ENCODE measurements around the gene TP53I11.
A peak's percentile ranks its signal among the peaks of the same experiment; 100 is the strongest.

Gene TP53I11

GRCh38 chr11:44911029-44911814 is 39.5 kb downstream of the TP53I11 start:
- DNase-seq, result peak; percentile 93

- no peak for DNase-seq
Observed at GRCh38 chr11:44910591-44910990, 40.1 kb downstream of the TP53I11 start.

- DNase-seq, result no peak
Observed at GRCh38 chr11:44909557-44909956, 41.1 kb downstream of the TP53I11 start.

- DNase-seq, result no peak
Observed at GRCh38 chr11:44906649-44907048, 44.0 kb downstream of the TP53I11 start.

- no peak for DNase-seq
Observed at GRCh38 chr11:44905131-44905866, 45.4 kb downstream of the TP53I11 start.

- DNase-seq, result no peak
Observed at GRCh38 chr11:44904261-44905020, 46.2 kb downstream of the TP53I11 start.

- no peak for DNase-seq
Observed at GRCh38 chr11:44903518-44903917, 47.2 kb downstream of the TP53I11 start.

- DNase-seq, result no peak
Observed at GRCh38 chr11:44903035-44903434, 47.6 kb downstream of the TP53I11 start.

- no peak for DNase-seq
Observed at GRCh38 chr11:44901786-44902185, 48.9 kb downstream of the TP53I11 start.

GRCh38 chr11:44901120-44901633 is 49.5 kb downstream of the TP53I11 start:
- DNase-seq, result no peak

- peak; percentile 37 to 40 for DNase-seq
Observed at GRCh38 chr11:44899959-44900358, 50.7 kb downstream of the TP53I11 start.

GRCh38 chr11:44893846-44894617 is 56.7 kb downstream of the TP53I11 start:
- DNase-seq, result peak; percentile 60 to 64

GRCh38 chr11:44893308-44893822 is 57.3 kb downstream of the TP53I11 start:
- no peak for DNase-seq

- DNase-seq, result no peak
Observed at GRCh38 chr11:44892843-44893242, 57.8 kb downstream of the TP53I11 start.

- DNase-seq, result no peak
Observed at GRCh38 chr11:44889266-44889665, 61.4 kb downstream of the TP53I11 start.

- DNase-seq, result no peak
Observed at GRCh38 chr11:44887636-44888035, 63.0 kb downstream of the TP53I11 start.

- DNase-seq, result no peak
Observed at GRCh38 chr11:44886790-44887140, 63.9 kb downstream of the TP53I11 start.

GRCh38 chr11:44885919-44886789 is 64.5 kb downstream of the TP53I11 start:
- DNase-seq, result no peak

GRCh38 chr11:44885065-44885810 is 65.4 kb downstream of the TP53I11 start:
- DNase-seq, result no peak

- DNase-seq, result no peak
Observed at GRCh38 chr11:44884056-44884455, 66.6 kb downstream of the TP53I11 start.

- no peak for DNase-seq
Observed at GRCh38 chr11:44883277-44883676, 67.4 kb downstream of the TP53I11 start.

Data from stimulated activated CD4-positive, alpha-beta T cell treated with anti-CD3 and anti-CD28 coated beads, Interleukin-2, amount 100 ng/mL, for 48 hours (primary cell).